B cell (primary cell): ENCODE measurements around the gene MICAL3. TPM values are rescaled to one million over a fixed set of nuclear protein-coding genes. Genes with fewer than 3 reads are reported as not detected.

ENCODE experiments used
- ATAC-seq: fragments of 200-7000 bp; cut with Tn5 transposase; one replicate; pipeline ENCODE4 v1.10.0; 2021; ENCODE audit warnings: low read depth, mild to moderate bottlenecking, moderate number of reproducible peaks, moderate library complexity
- CTCF ChIA-PET: fragments of 350-600 bp; sonication (Branson Sonifier 250); formaldehyde crosslinking; loops from one replicate; lab custom pipeline; 2021; ENCODE audit warnings: antibody characterized with exemption, inconsistent platforms; lab: Charles Lee
- POLR2A ChIA-PET: fragments of 350-600 bp; sonication (Branson Sonifier 250); formaldehyde crosslinking; loops from one replicate; lab custom pipeline; 2021; ENCODE audit warnings: antibody characterized with exemption; lab: Charles Lee
- DNase-seq: peaks from one replicate; pipeline ENCODE4 v3.0.0; 2013
- H2AFZ ChIP-seq: 2 replicates; pipeline ENCODE4 v1.6.1; 2012; ENCODE audit warnings: mild to moderate bottlenecking, low read depth, low read length; ENCODE audit not compliant: insufficient read depth, poor library complexity, severe bottlenecking
- H3K27ac ChIP-seq, 2 donors: 1 replicate in 1 of 2; 2 replicates in 1 of 2; pipeline ENCODE4 v1.5.1; 2012 to 2013; ENCODE audit warnings: low read length in 2 of 2, mild to moderate bottlenecking in 2 of 2, moderate library complexity in 1 of 2
- H3K27me3 ChIP-seq, 4 experiments: fragments of 200-600 bp in 1 of 4; sonication (generic) in 1 of 4; replicated peaks in 1 of 4; 1 replicate in 2 of 4; 2 replicates in 2 of 4; pipeline versions ENCODE4 v1.6.1 to v1.7.0; 2013 to 2016; ENCODE audit warnings: low read length in 3 of 4, mild to moderate bottlenecking in 2 of 4, mixed read lengths in 1 of 4, moderate library complexity in 1 of 4; ENCODE audit not compliant: insufficient read depth in 4 of 4, control insufficient read depth in 3 of 4; ENCODE audit errors: control extremely low read depth in 1 of 4
- H3K36me3 ChIP-seq, 2 experiments: replicated peaks in 1 of 2; 1 replicate in 1 of 2; 2 replicates in 1 of 2; pipeline versions ENCODE4 v1.6.1 to v1.7.1; 2013; ENCODE audit warnings: low read length in 1 of 2; ENCODE audit not compliant: insufficient read depth in 2 of 2, control insufficient read depth in 1 of 2; ENCODE audit errors: control extremely low read depth in 1 of 2, extremely low read depth in 1 of 2
- H3K4me1 ChIP-seq, 2 donors: fragments of 200-600 bp in 1 of 2; sonication (generic) in 1 of 2; 1 replicate in 1 of 2; 2 replicates in 1 of 2; pipeline versions ENCODE4 v1.5.1 to v1.6.1; 2013 to 2017; ENCODE audit warnings: low read length in 2 of 2; ENCODE audit not compliant: control insufficient read depth in 2 of 2, insufficient read depth in 2 of 2
- H3K4me2 ChIP-seq: replicated peaks from 2 replicates; pipeline ENCODE3; 2012; ENCODE audit warnings: mild to moderate bottlenecking, low read depth, low read length; ENCODE audit not compliant: poor library complexity, severe bottlenecking
- H3K4me3 ChIP-seq, 5 experiments: fragments of 200-600 bp in 1 of 5; sonication (generic) in 1 of 5; 1 replicate in 3 of 5; 2 replicates in 2 of 5; pipeline versions ENCODE4 v1.5.1 to v1.7.0; 2011 to 2016; ENCODE audit warnings: low read length in 4 of 5, mild to moderate bottlenecking in 4 of 5, low read depth in 2 of 5, control low read depth in 1 of 5, moderate library complexity in 1 of 5; ENCODE audit not compliant: insufficient read depth in 1 of 5; ENCODE audit errors: control extremely low read depth in 1 of 5, extremely low read depth in 1 of 5
- H3K79me2 ChIP-seq: fragments of 200-600 bp; sonication (generic); one replicate; pipeline ENCODE4 v1.6.0; 2016; ENCODE audit warnings: low read length; ENCODE audit not compliant: control insufficient read depth, insufficient read depth
- H3K9ac ChIP-seq: fragments of 200-600 bp; sonication (generic); 2 replicates; pipeline ENCODE4 v1.6.1; 2017; ENCODE audit warnings: mild to moderate bottlenecking, low read length, moderate library complexity
- H3K9me3 ChIP-seq, 3 donors: one replicate each; pipeline versions ENCODE4 v1.6.1 to v1.7.1; 2013; ENCODE audit warnings: low read length in 2 of 3; ENCODE audit not compliant: control insufficient read depth in 2 of 3, insufficient read depth in 1 of 3; ENCODE audit errors: control extremely low read depth in 1 of 3
- H4K20me1 ChIP-seq: 2 replicates; pipeline ENCODE4 v1.6.0; 2012; ENCODE audit warnings: mild to moderate bottlenecking, low read length; ENCODE audit not compliant: insufficient read depth, control insufficient read depth, poor library complexity, severe bottlenecking
- H3K27ac Mint-ChIP-seq: one replicate; pipeline ENCODE4 v1.8.0; 2021; ENCODE audit warnings: mixed read lengths
- H3K27me3 Mint-ChIP-seq: one replicate; pipeline ENCODE4 v1.8.0; 2021; ENCODE audit warnings: mixed read lengths
- H3K4me1 Mint-ChIP-seq: one replicate; pipeline ENCODE4 v1.8.0; 2021; ENCODE audit warnings: mixed read lengths
- H3K4me3 Mint-ChIP-seq: one replicate; pipeline ENCODE4 v1.8.0; 2021; ENCODE audit warnings: mixed read lengths
- H3K9me3 Mint-ChIP-seq: one replicate; pipeline ENCODE4 v1.8.0; 2022; ENCODE audit warnings: mixed read lengths; ENCODE audit not compliant: insufficient read depth
- EZH2 ChIP-seq: IDR thresholded peaks from 2 replicates; pipeline ENCODE4 v1.6.1; 2012; ENCODE audit warnings: borderline replicate concordance, low read depth, mild to moderate bottlenecking, moderate library complexity, low read length; ENCODE audit not compliant: insufficient read depth, poor library complexity, severe bottlenecking
- WGBS: methylation state at CpG from one replicate; pipeline ENCODE4 v1.1.5; 2013; ENCODE audit warnings: missing lambda C conversion rate; ENCODE audit not compliant: insufficient coverage; 5-methylcytosine and 5-hydroxymethylcytosine counted together
- intact Hi-C: fragments of 100-400 bp; cut with micrococcal nuclease; formaldehyde crosslinking; loops from one replicate; pipeline ENCODE4 v1.10.0; 2022
- polyA plus RNA-seq: library from polyadenylated mRNA; depleted of rRNA; stranded (reverse); fragments of >200 nt; gene quantifications from 2 replicates; pipeline ENCODE4 v1.2.3, GENCODE V29; 2012
- total RNA-seq, 2 donors: library from RNA; stranded (reverse); fragments of 120-200 nt in 1 of 2; gene quantifications; 1 replicate in 1 of 2; 2 replicates in 1 of 2; pipeline versions ENCODE4 v1.2.3 to v1.2.4, GENCODE V29; 2013 to 2022
- TF ChIP-seq, protein P1 (sequence below): fragments of 200-600 bp; IDR thresholded peaks from one replicate; pipeline ENCODE4 v1.8.0; 2022; ENCODE audit warnings: antibody characterized with exemption, mild to moderate bottlenecking

The MICAL3 gene
- total and polyA plus RNA-seq, 2 donors (not counting 1 experiment from before 2014, with no cell fraction given) = 50.5 to 253 TPM

DNA sequence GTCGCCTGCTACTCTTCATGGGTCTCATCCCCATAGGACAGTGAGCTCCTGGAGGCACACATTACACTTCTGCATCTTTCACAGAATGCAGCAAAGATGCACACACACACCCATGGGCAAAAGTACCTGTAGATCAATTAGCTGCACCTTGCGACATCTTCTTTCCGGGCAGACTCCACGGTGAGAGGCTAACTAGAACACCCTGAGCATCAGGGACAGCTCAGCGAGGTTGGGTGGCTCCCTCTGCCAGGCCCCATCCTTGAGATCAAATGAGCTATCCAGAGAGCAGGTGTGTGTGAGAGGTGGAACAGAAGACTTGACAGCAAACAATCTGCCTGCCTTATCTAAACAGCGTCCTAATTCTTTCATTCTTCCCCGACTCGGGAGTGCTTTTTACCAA, 154.0 kb downstream of the MICAL3 start:
- Histone ChIP-seq H3K9me3 (no peaks in the 10 kb centered on the region), H3K27ac (no peak overlapping the region), H3K4me2 (no peak overlapping the region), H3K36me3 (peaks cover 0 to 90% of the 10 kb centered on the region in 2 experiments), H3K4me3 (no peak overlapping the region), H3K4me1 (no peaks in the 10 kb centered on the region), H3K9ac (no peak overlapping the region), H4K20me1 (peaks cover 53% of the 10 kb centered on the region), H3K79me2 (no peaks in the 10 kb centered on the region), H3K27me3 (no peaks in the 10 kb centered on the region), H2AFZ (no peak overlapping the region)
- Mint-ChIP-seq H3K9me3 (no peaks in the 10 kb centered on the region), H3K27ac (no peak overlapping the region), H3K4me1 (no peaks in the 10 kb centered on the region), H3K4me3 (no peak overlapping the region), H3K27me3 (no peaks in the 10 kb centered on the region)
- no peak for ATAC-seq
- intact Hi-C loops = no loop called here
- CTCF ChIA-PET = interaction anchor here (1.6 kb wide), 1 partner anchor 205 kb away, joined by 11 read pairs; no protein-coding TSS in a partner anchor
- 86% methylated on average over 7 of the region's 8 CpGs for WGBS
- TF ChIP-seq, protein P1, sequence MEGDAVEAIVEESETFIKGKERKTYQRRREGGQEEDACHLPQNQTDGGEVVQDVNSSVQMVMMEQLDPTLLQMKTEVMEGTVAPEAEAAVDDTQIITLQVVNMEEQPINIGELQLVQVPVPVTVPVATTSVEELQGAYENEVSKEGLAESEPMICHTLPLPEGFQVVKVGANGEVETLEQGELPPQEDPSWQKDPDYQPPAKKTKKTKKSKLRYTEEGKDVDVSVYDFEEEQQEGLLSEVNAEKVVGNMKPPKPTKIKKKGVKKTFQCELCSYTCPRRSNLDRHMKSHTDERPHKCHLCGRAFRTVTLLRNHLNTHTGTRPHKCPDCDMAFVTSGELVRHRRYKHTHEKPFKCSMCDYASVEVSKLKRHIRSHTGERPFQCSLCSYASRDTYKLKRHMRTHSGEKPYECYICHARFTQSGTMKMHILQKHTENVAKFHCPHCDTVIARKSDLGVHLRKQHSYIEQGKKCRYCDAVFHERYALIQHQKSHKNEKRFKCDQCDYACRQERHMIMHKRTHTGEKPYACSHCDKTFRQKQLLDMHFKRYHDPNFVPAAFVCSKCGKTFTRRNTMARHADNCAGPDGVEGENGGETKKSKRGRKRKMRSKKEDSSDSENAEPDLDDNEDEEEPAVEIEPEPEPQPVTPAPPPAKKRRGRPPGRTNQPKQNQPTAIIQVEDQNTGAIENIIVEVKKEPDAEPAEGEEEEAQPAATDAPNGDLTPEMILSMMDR = no peak
- TF ChIP-seq EZH2 = no peak
- no peak for DNase-seq
- POLR2A ChIA-PET = no interaction called here

DNA sequence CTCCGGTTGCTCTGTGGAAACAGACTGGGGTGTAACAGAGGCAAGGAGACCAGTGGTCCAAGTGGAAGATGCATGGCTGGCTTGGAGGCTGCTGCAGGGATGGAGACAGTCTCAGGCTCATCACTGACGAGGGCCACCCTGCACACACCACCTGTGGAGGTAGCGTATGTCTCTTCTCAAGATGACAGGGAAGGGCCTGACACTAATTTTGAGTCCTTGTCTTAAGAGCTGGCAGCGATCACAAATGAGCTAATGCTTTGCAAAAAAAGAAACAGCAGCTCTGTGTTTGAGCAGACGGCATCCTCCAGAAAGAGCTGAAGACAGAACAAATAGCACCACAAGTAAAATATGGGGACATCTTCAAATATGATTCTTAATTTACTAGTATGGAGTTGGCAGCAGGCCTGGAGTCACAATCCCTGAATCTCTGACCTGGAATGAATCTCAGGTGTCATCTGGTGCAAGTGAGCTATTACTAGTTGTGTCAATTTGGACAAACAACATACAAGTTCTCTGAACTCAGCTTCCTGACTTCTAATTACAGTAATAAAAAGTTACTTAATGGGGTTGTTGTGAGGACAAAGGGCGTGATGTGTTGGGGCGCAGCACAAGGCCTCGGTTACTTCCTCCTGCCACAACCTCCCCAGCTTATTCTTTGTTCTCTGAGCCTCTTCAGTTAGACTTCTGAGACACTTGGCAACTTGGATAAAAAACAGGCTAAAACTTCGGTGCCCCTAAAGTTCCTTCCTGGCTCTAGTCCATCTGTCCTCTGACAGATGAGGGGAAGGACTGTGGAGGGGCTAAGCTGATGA, 154.9 kb downstream of the MICAL3 start:
- Mint-ChIP-seq H3K27me3 (no peaks in the 10 kb centered on the region), H3K27ac (no peak overlapping the region), H3K4me3 (no peak overlapping the region), H3K9me3 (no peaks in the 10 kb centered on the region), H3K4me1 (no peaks in the 10 kb centered on the region)
- intact Hi-C loops = no loop called here
- no peaks in the 10 kb centered on the region for H3K27me3 ChIP-seq
- no peak overlapping the region for H3K4me3 ChIP-seq
- TF ChIP-seq EZH2 = no peak
- TF ChIP-seq, protein P1 = no peak
- H3K79me2 ChIP-seq = no peaks in the 10 kb centered on the region
- ChIA-PET POLR2A (no interaction called here), CTCF (interaction anchor here (1.6 kb wide), 1 partner anchor 206 kb away, joined by 11 read pairs; no protein-coding TSS in a partner anchor)
- H3K36me3 ChIP-seq = peaks cover 0 to 89% of the 10 kb centered on the region in 2 experiments
- DNase-seq (no peak), ATAC-seq (no peak)
- peaks cover 49% of the 10 kb centered on the region for H4K20me1 ChIP-seq
- no peak overlapping the region for H3K9ac ChIP-seq
- no peaks in the 10 kb centered on the region for H3K9me3 ChIP-seq
- no peak overlapping the region for H3K27ac ChIP-seq
- H3K4me2 ChIP-seq = no peak overlapping the region
- H3K4me1 ChIP-seq = no peaks in the 10 kb centered on the region
- WGBS = 98% methylated on average over 5 of the region's 9 CpGs
- no peak overlapping the region for H2AFZ ChIP-seq
